Endothelial cell of umbilical vein (primary cell): Measurements from ENCODE around the gene KIF1B. TPM values are rescaled to one million over a fixed set of nuclear protein-coding genes. Genes with fewer than 3 reads are reported as not detected.

Source experiments
- BruUV-seq: library from RNA; stranded (reverse); fragments of 400-500 nt; replicated peaks from 2 replicates; lab custom pipeline; 2021; lab: Mats Ljungman, UMichigan
- CTCF ChIA-PET: fragments of 300-600, 350-600 bp; sonication (Branson Sonifier 250); formaldehyde crosslinking; loops from one replicate; lab custom pipeline; 2021; ENCODE audit warnings: antibody characterized with exemption, inconsistent platforms; lab: Charles Lee
- POLR2A ChIA-PET: fragments of 300-600, 350-600 bp; sonication (Branson Sonifier 250); formaldehyde crosslinking; loops from one replicate; lab custom pipeline; 2021; ENCODE audit warnings: antibody characterized with exemption, inconsistent platforms; lab: Charles Lee
- DNase-seq: peaks from one replicate; pipeline ENCODE4 v3.0.0-alpha.2; 2011; ENCODE audit warnings: low read depth, low spot score
- FAIRE-seq: peaks from 2 replicates; lab custom pipeline; 2011; peaks lifted over from hg19 to GRCh38; lab: Jason Lieb, UNC
- H2AFZ ChIP-seq: 2 replicates; pipeline ENCODE4 v1.6.0; 2012; ENCODE audit warnings: low read depth, low read length, control low read depth, inconsistent platforms
- H3K27ac ChIP-seq: 2 replicates; pipeline ENCODE4 v1.5.1; 2011; ENCODE audit warnings: low read depth, mild to moderate bottlenecking, control low read depth, low read length, moderate library complexity; ENCODE audit not compliant: insufficient read depth
- H3K27me3 ChIP-seq, 2 experiments: 2 replicates each; pipeline versions ENCODE4 v1.6.0 to v1.6.1; 2011; ENCODE audit warnings: low read length in 2 of 2, mixed read lengths in 1 of 2; ENCODE audit not compliant: control insufficient read depth in 2 of 2, insufficient read depth in 2 of 2
- H3K36me3 ChIP-seq, 2 experiments: 2 replicates in 1 of 2; 3 replicates in 1 of 2; pipeline ENCODE4 v1.5.1; 2011; ENCODE audit warnings: low read length in 2 of 2, mild to moderate bottlenecking in 1 of 2, moderate library complexity in 1 of 2; ENCODE audit not compliant: control insufficient read depth in 2 of 2, insufficient read depth in 2 of 2; ENCODE audit errors: extremely low read depth in 1 of 2
- H3K4me1 ChIP-seq: 3 replicates; pipeline ENCODE4 v1.5.1; 2011; ENCODE audit warnings: mild to moderate bottlenecking, low read length; ENCODE audit not compliant: control insufficient read depth, insufficient read depth; ENCODE audit errors: extremely low read depth
- H3K4me2 ChIP-seq: 2 replicates; pipeline ENCODE4 v1.6.1; 2011; ENCODE audit warnings: low read length, control low read depth, mixed read lengths; ENCODE audit not compliant: insufficient read depth
- H3K4me3 ChIP-seq, 3 experiments: fragments of 200-600 bp in 1 of 3; sonication (generic), shearing (Covaris generic) in 1 of 3; replicated peaks in 1 of 3; 2 replicates each; pipeline ENCODE4 v1.5.1; 2011 to 2016; ENCODE audit warnings: control low read depth in 3 of 3, low read length in 3 of 3, mild to moderate bottlenecking in 2 of 3, inconsistent platforms in 1 of 3, low read depth in 1 of 3, moderate library complexity in 1 of 3; ENCODE audit not compliant: insufficient read depth in 1 of 3
- H3K79me2 ChIP-seq: 2 replicates; pipeline ENCODE4 v1.6.0; 2012; ENCODE audit warnings: low read length, inconsistent platforms; ENCODE audit not compliant: control insufficient read depth, insufficient read depth
- H3K9ac ChIP-seq: replicated peaks from 2 replicates; pipeline ENCODE3; 2011; ENCODE audit warnings: low read length, control low read depth; ENCODE audit not compliant: insufficient read depth; ENCODE audit errors: extremely low read depth
- H3K9me1 ChIP-seq: replicated peaks from 3 replicates; pipeline ENCODE4 v1.6.0; 2011; ENCODE audit warnings: mild to moderate bottlenecking, low read length; ENCODE audit not compliant: control insufficient read depth, insufficient read depth; ENCODE audit errors: extremely low read depth
- H3K9me3 ChIP-seq: replicated peaks from 2 replicates; pipeline ENCODE4 v1.5.1; 2012; ENCODE audit warnings: low read length, inconsistent platforms; ENCODE audit not compliant: control insufficient read depth, insufficient read depth
- H4K20me1 ChIP-seq: replicated peaks from 2 replicates; pipeline ENCODE3; 2011; ENCODE audit warnings: mild to moderate bottlenecking, low read length; ENCODE audit not compliant: control insufficient read depth, insufficient read depth; ENCODE audit errors: extremely low read depth
- EZH2 ChIP-seq: IDR thresholded peaks from 2 replicates; pipeline ENCODE4 v1.6.1; 2012; ENCODE audit warnings: borderline replicate concordance, low read depth, mild to moderate bottlenecking, moderate library complexity, low read length, inconsistent platforms; ENCODE audit not compliant: severe bottlenecking
- JUN ChIP-seq: IDR thresholded peaks from 2 replicates; pipeline ENCODE4 v1.6.1; 2011; ENCODE audit warnings: borderline replicate concordance, low read depth; ENCODE audit not compliant: insufficient read length, insufficient read depth
- POLR2AphosphoS5 ChIP-seq: IDR thresholded peaks from 2 replicates; pipeline ENCODE4 v1.6.1; 2012; ENCODE audit warnings: low read depth, mild to moderate bottlenecking, control low read depth, low read length, moderate library complexity; ENCODE audit not compliant: insufficient read depth
- dilution Hi-C: fragments of 300-500 bp; cut with MboI; formaldehyde crosslinking; loops from one replicate; pipeline ENCODE4 v1.15.0; 2019; ENCODE audit warnings: low sequenced_read_pairs; ENCODE audit not compliant: extremely low pct_ligation_motif_present
- intact Hi-C: fragments of 100-400 bp; cut with micrococcal nuclease; formaldehyde crosslinking; loops from one replicate; pipeline ENCODE4 v1.10.0; 2022
- polyA plus RNA-seq, 4 experiments: library from polyadenylated mRNA; depleted of rRNA in 3 of 4; stranded (reverse) in 3 of 4; unstranded in 1 of 4; fragments of >200 nt; gene quantifications; 2 replicates each; pipeline versions ENCODE4 v1.2.1 to v1.2.3, GENCODE V29; 2011 to 2012; ENCODE audit warnings: missing spikeins in 1 of 4
- total RNA-seq: library from RNA; stranded (reverse); gene quantifications from 2 replicates; pipeline ENCODE4 v1.2.3, GENCODE V29; 2021
- TF ChIP-seq, protein P1 (sequence below), 2 donors: IDR thresholded peaks; 1 replicate in 1 of 2; 2 replicates in 1 of 2; pipeline ENCODE4 v1.5.1; 2011; ENCODE audit warnings: low read length in 2 of 2, mild to moderate bottlenecking in 2 of 2, moderate library complexity in 2 of 2, control low read depth in 1 of 2, inconsistent platforms in 1 of 2, low read depth in 1 of 2; ENCODE audit not compliant: insufficient read depth in 1 of 2; ENCODE audit errors: extremely low read depth in 1 of 2

KIF1B gene
- total and polyA plus RNA-seq, 2 donors (not counting 3 experiments of a cell fraction or from before 2014, with no cell fraction given), result 14.8 to 58.6 TPM

- no peak overlapping the region for H3K27ac ChIP-seq
Observed at GRCh38 chr1:10309243-10310011, 99.1 kb downstream of the KIF1B start.

More at GRCh38 chr1:10309243-10310011, 99.1 kb downstream of the KIF1B start:
- Histone ChIP-seq H3K4me1 (peaks cover 4% of the 10 kb centered on the region), H3K9me3 (no peaks in the 10 kb centered on the region), H2AFZ (no peak overlapping the region), H3K4me3 (no peak overlapping the region), H3K9ac (no peak overlapping the region), H3K9me1 (no peaks in the 10 kb centered on the region), H3K79me2 (no peaks in the 10 kb centered on the region), H3K4me2 (no peak overlapping the region), H4K20me1 (no peaks in the 10 kb centered on the region), H3K36me3 (peaks cover 1 to 3% of the 10 kb centered on the region in 2 experiments), H3K27me3 (no peaks in the 10 kb centered on the region)
- ChIA-PET POLR2A (no interaction called here), CTCF (interaction anchor here (1.8 kb wide), 1 partner anchor 100 kb away, joined by 5 read pairs; the partner anchor contains the start of gene KIF1B)
- no TSS peak for BruUV-seq
- no peak for DNase-seq
- TF ChIP-seq, protein P1, sequence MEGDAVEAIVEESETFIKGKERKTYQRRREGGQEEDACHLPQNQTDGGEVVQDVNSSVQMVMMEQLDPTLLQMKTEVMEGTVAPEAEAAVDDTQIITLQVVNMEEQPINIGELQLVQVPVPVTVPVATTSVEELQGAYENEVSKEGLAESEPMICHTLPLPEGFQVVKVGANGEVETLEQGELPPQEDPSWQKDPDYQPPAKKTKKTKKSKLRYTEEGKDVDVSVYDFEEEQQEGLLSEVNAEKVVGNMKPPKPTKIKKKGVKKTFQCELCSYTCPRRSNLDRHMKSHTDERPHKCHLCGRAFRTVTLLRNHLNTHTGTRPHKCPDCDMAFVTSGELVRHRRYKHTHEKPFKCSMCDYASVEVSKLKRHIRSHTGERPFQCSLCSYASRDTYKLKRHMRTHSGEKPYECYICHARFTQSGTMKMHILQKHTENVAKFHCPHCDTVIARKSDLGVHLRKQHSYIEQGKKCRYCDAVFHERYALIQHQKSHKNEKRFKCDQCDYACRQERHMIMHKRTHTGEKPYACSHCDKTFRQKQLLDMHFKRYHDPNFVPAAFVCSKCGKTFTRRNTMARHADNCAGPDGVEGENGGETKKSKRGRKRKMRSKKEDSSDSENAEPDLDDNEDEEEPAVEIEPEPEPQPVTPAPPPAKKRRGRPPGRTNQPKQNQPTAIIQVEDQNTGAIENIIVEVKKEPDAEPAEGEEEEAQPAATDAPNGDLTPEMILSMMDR (IDR thresholded peaks at IDR 0.05; ENCODE audit: extremely low read depth in 1 of 2, insufficient read depth in 1 of 2, low read depth in 1 of 2, low read length in 2 of 2), result no peak
- TF ChIP-seq POLR2AphosphoS5 (no peak), EZH2 (no peak), JUN (no peak)
- intact Hi-C loops (no loop called here), dilution Hi-C loops (no loop called here)
- FAIRE-seq, result no peak
